SHP77 treated with DMSO at 0.1 percent for 48 hours (cell line): ENCODE data around the gene SPINK5.

ENCODE experiments used
- DNase-seq: peaks from one replicate; lab custom pipeline; 2025; lab: John Stamatoyannopoulos, UW

SPINK5 gene

GRCh38 chr5:148186248-148187003 is 122.6 kb downstream of the SPINK5 start:
- DNase-seq: no peak
